ENCODE data around the gene IER3.

DNA sequence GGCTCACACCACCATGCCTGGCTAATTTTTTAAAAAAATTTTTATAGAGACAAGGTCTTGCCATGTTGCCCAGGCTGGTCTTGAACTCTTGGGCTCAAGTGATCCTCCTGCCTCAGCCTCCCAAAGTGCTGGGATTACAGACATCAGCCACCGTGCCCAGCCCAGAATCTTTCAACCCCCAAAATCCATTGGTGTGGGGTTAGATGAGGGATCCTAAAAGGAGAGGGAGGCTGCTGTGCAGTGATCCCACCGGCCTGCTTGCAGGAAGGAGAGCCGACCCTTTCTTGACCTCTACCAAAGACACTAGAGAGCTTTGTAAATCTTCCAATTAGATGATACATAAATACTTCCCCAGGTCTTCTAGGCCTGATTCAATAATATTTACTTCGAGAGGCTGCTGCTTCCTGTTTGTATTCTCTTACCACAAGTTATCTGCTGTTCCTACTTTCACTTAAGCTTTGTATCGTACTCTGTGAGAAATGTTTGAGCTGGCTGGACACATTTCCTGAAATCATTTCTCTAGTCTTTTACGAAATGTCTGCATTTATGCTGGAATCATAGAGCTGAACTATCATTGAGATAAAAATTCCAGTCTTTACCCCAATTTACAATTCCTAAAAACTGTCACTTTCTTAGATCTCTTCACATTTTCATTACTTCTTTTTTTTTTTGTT is 49.3 kb upstream of the IER3 start:
- TF ChIP-seq CTCF (IDR thresholded peaks at IDR 0.05; ENCODE audit: low read depth, low read length, missing input control) (no peak), HNF4G (IDR thresholded peaks at IDR 0.05) (no peak), GABPA (IDR thresholded peaks at IDR 0.05 in 1 of 2, conservative IDR thresholded peaks at IDR 0.05 in 1 of 2) (no peak), TAF1 (conservative IDR thresholded peaks at IDR 0.05) (no peak), FOXA1 (IDR thresholded peaks at IDR 0.05) (no peak), SP1 (IDR thresholded peaks at IDR 0.05) (peak; percentile 29), RAD21 (IDR thresholded peaks at IDR 0.05) (peak in 1 of 2 donors; percentile 19), REST (IDR thresholded peaks at IDR 0.05) (no peak), NR2F2 (IDR thresholded peaks at IDR 0.05) (peak; percentile 20)
- TF ChIP-seq, protein P1, sequence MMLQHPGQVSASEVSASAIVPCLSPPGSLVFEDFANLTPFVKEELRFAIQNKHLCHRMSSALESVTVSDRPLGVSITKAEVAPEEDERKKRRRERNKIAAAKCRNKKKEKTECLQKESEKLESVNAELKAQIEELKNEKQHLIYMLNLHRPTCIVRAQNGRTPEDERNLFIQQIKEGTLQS (IDR thresholded peaks at IDR 0.05), result no peak
- TF ChIP-seq, protein P2, sequence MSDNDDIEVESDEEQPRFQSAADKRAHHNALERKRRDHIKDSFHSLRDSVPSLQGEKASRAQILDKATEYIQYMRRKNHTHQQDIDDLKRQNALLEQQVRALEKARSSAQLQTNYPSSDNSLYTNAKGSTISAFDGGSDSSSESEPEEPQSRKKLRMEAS (IDR thresholded peaks at IDR 0.05), result no peak

Measured in liver (tissue), 3 donors.